ENCODE data around the gene BRPF3. TPM values are rescaled to one million over a fixed set of nuclear protein-coding genes. Genes with fewer than 3 reads are reported as not detected.

The BRPF3 gene
- total RNA-seq, 2 experiments from 2014 or later = 15.3 to 15.9 TPM

DNA sequence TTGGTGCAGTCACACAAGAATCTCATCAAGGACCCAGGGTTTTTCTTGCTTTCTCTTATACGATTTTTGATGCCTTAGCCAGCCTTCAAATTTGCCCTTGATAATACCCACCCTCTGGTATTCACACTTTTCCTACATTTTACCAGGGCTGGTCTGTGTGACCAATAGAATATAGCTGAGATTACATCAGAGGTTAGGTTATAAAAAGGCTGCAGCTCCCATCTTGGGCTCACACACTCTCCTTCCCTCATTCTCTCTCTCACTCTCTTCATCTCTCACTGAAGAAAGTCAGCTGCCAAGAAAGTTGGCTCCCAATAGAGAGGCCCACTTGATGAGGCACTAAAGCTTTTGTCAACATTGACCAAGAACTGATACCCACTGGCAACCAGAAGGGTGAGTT, 69.2 kb downstream of the BRPF3 start:
- H3K27ac Mint-ChIP-seq = no peak overlapping the region
- H3K9me3 Mint-ChIP-seq = no peaks in the 10 kb centered on the region
- H3K36me3 Mint-ChIP-seq (ENCODE audit: low read depth) = no peaks in the 10 kb centered on the region
- no peaks in the 10 kb centered on the region for H3K4me1 Mint-ChIP-seq (ENCODE audit: low read depth)
- intact Hi-C loops (cut with micrococcal nuclease) = no loop called here
- no peak for DNase-seq
- CTCF ChIA-PET = no interaction called here
- H3K4me3 Mint-ChIP-seq = no peak overlapping the region
- no peaks in the 10 kb centered on the region for H3K27me3 Mint-ChIP-seq (ENCODE audit: low read depth)

DNA sequence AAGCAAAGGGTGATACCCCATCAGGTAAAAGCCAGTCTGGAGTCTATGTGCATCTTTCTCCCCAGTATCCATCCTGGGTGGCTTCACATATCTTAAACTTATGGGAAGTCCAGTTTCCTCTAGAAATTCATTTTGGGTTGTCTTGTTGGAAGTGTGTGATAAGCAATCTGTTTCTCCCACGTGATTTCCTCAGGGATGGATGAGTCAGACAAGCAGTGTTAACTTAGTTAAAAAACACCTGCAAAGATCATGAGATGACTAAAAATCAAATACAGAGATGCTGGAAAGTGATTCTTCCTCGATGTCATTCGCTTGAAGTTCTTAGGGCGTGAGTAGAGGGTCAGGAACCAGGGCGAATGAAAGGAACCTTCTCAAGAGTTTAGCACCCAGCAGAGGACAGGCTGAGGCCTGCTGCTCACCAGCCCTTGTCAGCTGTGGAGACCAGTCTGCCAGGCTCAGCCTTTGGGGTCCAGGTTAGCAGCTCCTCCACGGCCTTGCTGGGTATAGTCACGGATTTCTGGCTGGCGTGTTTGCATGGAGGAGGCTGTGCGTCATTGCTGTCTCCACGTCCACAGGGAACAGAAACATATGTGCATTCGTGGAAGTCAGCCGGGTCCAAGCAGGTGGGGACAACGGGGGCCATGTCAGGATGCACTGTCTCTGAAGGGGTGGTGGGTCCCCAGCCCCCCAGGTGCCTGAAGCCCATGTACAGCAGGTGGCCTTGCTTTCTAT, 70.5 kb downstream of the BRPF3 start:
- Mint-ChIP-seq H3K9me3 (no peaks in the 10 kb centered on the region), H3K4me1 (ENCODE audit: low read depth) (no peaks in the 10 kb centered on the region), H3K36me3 (ENCODE audit: low read depth) (no peaks in the 10 kb centered on the region), H3K27me3 (ENCODE audit: low read depth) (peaks cover 2% of the 10 kb centered on the region), H3K27ac (no peak overlapping the region), H3K4me3 (no peak overlapping the region)
- intact Hi-C loops (cut with micrococcal nuclease) = no loop called here
- no peak for DNase-seq
- CTCF ChIA-PET = no interaction called here

DNA sequence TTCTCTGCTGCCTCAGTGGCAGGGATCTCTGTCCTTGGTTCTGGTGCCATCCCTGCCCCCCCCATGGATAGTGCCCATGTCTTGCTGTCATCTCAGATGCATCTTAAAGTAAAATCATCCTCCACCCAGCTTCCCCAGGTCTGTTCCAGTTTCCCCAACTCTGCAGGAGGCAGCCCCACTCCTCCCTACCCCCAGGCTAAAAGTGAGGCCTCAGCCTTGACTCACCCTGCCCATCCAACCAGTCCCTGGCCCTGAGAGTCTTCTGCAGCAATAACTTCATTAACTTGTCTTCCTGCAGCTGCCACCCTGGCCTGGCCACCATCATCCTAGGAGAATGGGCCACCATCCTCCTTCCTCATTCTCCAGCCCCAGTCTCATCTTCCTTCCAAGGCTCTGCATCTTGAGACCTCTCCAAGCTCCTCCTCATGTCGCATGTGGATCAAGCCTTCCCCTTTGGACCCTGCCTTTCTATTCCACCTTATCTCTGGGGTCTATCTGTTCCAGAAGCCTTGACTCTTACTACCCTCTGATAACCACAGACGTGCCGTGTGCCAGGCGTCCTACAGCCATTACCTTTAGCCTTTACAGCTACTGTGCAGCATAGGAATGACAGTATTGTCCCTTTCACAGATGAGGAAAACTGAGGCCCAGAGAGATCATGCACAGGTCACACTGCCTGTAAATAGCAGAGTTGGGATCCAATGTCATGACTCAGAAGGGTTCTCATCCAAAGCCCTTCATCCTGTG, 71.4 kb downstream of the BRPF3 start:
- Mint-ChIP-seq H3K4me3 (no peak overlapping the region), H3K27ac (no peak overlapping the region), H3K4me1 (ENCODE audit: low read depth) (no peaks in the 10 kb centered on the region), H3K27me3 (ENCODE audit: low read depth) (peaks cover 2% of the 10 kb centered on the region), H3K36me3 (ENCODE audit: low read depth) (no peaks in the 10 kb centered on the region), H3K9me3 (no peaks in the 10 kb centered on the region)
- no peak for DNase-seq
- intact Hi-C loops (cut with micrococcal nuclease) = no loop called here
- CTCF ChIA-PET = no interaction called here

DNA sequence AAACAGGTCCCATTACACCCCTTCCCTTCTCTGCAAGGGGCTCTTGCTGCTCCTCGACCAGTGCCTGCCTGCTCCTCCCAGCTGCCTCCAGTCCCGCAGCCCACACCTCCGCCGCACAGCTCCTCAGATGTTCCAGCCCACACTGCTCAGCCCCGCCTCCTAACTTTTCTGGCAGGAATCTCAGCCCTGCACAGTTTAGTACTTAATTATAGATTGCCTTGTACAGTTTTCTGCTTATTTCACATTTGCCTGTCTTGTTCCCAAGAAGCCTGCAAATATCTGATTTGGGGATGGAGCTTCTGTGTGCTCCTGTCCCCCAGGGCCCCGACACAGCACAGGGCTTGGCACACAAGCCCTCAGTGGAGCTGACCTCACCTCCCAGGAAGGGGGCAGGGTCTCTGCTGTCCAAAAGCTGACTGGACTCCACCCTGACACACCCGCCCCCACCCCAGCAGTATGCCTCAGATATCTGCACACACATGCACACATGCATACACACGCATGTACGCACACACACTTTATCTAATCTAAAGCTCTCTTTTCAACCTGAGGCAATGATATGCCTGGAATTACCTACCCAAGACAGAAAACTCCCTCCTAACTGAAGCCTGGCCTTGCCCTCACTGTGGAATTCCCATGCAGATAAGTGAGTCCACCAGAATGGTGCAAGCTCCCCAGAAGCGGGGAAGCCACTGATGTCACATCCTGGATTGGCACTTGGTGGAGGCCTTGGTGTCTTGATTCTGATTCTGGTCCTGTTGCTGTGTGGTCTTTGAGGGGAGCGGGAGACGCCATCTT, 72.1 kb downstream of the BRPF3 start:
- no peak overlapping the region for H3K27ac Mint-ChIP-seq

DNA sequence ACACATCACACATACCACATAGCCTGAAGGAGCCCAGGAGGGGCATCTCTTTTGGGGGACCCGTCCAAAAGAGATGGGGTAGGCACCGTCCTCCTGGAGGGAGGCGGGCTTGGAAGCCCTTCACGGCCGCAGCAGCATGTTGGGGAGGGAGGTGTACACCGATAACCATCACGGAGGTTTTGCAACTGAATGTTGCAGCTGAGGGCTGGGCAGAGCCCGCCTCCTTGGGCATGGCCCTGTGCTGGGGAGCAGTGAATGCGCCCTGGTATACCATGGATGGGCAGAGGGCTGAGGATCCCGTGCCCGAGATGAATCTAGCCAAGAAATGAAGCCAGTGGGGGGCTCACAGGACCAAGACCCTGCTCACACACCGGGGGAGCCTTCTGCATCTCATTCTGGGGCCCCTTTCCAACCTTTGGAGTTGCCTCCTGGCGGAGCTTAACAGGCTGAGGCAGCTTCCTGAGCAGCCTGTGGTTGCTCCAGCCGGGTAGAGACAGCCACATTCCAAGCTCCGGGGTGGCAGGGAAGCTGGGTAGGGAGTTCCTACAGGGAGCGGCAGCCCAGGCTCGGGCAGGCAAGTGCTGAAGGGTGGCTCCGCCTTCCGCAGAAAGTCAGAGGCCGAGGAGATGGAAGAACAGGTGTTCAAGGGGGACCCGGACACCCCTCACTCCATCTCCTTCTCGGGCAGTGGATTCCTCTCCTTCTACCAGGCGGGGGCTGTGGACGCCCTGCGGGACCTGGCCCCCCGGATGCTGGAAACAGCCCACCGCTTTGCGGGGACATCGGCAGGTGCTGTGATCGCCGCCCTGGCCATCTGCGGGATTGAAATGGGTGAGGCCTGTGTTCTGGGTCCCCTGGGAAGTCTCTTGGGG, 73.5 kb downstream of the BRPF3 start, which contains the start of gene PNPLA1:
Gene PNPLA1 (plus strand): TSS at position 227 of the 872 bp plus-strand sequence. CDS start 400 bp downstream, at position 627.
- no peaks in the 10 kb centered on the region for H3K4me1 Mint-ChIP-seq (ENCODE audit: low read depth)
- no peak within 1 kb of the TSS for H3K27ac Mint-ChIP-seq
- H3K9me3 Mint-ChIP-seq = no peaks in the 10 kb centered on the region
- intact Hi-C loops (cut with micrococcal nuclease) = no loop called here
- DNase-seq = no peak
- no peaks in the 10 kb centered on the region for H3K36me3 Mint-ChIP-seq (ENCODE audit: low read depth)
- H3K4me3 Mint-ChIP-seq = no peak within 1 kb of the TSS
- H3K27me3 Mint-ChIP-seq (ENCODE audit: low read depth) = peaks cover 2% of the 10 kb centered on the region
- CTCF ChIA-PET = no interaction called here

More for the DNA sequence above, 72.1 kb downstream of the BRPF3 start:
- DNase-seq = no peak
- H3K36me3 Mint-ChIP-seq (ENCODE audit: low read depth) = no peaks in the 10 kb centered on the region
- intact Hi-C loops (cut with micrococcal nuclease) = no loop called here
- no peak overlapping the region for H3K4me3 Mint-ChIP-seq
- H3K4me1 Mint-ChIP-seq (ENCODE audit: low read depth) = no peaks in the 10 kb centered on the region
- no peaks in the 10 kb centered on the region for H3K9me3 Mint-ChIP-seq
- CTCF ChIA-PET = no interaction called here
- H3K27me3 Mint-ChIP-seq (ENCODE audit: low read depth) = peaks cover 2% of the 10 kb centered on the region

DNA sequence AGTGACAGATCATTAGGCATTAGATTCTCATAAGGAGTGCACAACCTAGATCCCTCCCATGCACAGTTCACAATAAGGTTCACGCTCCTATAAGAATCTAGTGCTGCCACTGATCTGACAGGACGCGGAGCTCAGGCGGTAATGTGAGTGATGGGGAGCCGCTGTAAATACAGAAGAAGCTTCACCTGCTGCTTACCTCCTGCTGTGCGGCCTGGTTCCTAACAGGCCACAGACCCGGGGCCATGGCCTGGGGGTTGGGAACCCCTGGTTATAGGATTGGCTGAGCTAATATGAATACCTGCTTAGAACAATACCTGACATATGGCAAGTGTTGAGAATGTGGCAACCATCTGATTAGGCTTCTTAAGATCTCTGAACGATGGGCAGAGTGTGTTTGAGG, 75.7 kb downstream of the BRPF3 start:
- CTCF ChIA-PET = interaction anchor here (1.3 to 1.6 kb wide), 2 partner anchors 30 to 69 kb away, joined by 3 to 4 read pairs; no protein-coding TSS in a partner anchor

DNA sequence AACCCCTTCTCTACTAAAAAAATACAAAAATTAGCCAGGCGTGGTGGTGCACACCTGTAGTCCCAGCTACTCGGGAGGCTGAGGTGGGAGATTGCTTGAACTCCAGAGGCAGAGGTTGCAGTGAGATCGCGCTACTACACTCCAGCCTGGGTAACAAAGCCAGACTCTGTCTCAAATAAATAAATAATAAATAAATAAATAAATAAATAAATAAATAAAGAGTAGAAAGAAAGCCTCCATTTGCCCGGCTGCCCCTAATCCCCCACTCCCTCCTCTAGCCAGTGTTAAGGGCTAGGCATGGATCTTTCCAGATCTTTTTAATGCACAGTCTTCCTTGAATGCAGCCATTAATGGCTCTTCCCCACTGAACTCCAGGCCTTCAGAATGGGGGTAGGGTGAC, 76.5 kb downstream of the BRPF3 start:
- Mint-ChIP-seq H3K9me3 (no peaks in the 10 kb centered on the region), H3K4me1 (ENCODE audit: low read depth) (no peaks in the 10 kb centered on the region), H3K27me3 (ENCODE audit: low read depth) (peaks cover 2% of the 10 kb centered on the region), H3K27ac (no peak overlapping the region), H3K36me3 (ENCODE audit: low read depth) (no peaks in the 10 kb centered on the region), H3K4me3 (no peak overlapping the region)
- no peak for DNase-seq
- CTCF ChIA-PET = no interaction called here
- intact Hi-C loops (cut with micrococcal nuclease) = no loop called here

More for the DNA sequence above, 75.7 kb downstream of the BRPF3 start:
- intact Hi-C loops (cut with micrococcal nuclease) = no loop called here
- Mint-ChIP-seq H3K27ac (no peak overlapping the region), H3K4me3 (no peak overlapping the region), H3K4me1 (ENCODE audit: low read depth) (no peaks in the 10 kb centered on the region), H3K9me3 (no peaks in the 10 kb centered on the region), H3K36me3 (ENCODE audit: low read depth) (no peaks in the 10 kb centered on the region), H3K27me3 (ENCODE audit: low read depth) (peaks cover 2% of the 10 kb centered on the region)
- no peak for DNase-seq

DNA sequence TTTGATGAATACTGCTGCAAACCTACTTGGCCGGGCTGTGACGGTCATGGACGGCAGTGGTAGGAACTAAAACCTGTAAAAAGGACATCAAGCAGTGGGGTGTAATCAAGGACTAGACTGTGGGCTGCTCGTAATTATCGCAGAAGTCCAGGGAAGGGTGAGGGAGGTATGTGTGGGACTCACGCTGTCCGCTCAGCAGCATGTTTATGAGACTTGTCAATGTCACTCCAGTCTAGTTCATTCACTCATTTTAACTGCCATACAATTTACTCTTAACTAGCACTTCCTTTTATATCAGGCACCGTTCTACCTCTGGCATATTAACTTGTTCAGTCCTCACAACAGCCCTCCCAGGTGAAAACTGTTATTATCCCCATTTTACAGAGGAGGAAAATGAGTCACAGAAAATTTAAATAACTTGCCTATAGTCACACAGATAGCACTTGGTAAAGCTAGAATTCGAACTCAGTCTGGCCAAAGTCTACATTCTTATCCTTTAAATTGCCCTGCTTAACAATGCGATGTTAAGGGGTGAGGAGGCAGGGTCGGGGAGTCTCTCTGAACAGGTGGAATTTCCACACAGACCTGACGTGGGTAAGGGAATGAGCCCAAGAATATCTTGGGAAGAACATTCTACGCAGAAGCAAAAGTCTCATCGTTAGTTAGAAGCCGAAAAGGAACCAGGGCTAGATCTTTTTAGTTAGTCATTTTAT, 77.4 kb downstream of the BRPF3 start:
- Mint-ChIP-seq H3K9me3 (no peaks in the 10 kb centered on the region), H3K36me3 (ENCODE audit: low read depth) (no peaks in the 10 kb centered on the region), H3K27me3 (ENCODE audit: low read depth) (peaks cover 2% of the 10 kb centered on the region), H3K4me3 (no peak overlapping the region), H3K27ac (no peak overlapping the region), H3K4me1 (ENCODE audit: low read depth) (no peaks in the 10 kb centered on the region)
- intact Hi-C loops (cut with micrococcal nuclease) = no loop called here
- DNase-seq = no peak
- CTCF ChIA-PET = no interaction called here

DNA sequence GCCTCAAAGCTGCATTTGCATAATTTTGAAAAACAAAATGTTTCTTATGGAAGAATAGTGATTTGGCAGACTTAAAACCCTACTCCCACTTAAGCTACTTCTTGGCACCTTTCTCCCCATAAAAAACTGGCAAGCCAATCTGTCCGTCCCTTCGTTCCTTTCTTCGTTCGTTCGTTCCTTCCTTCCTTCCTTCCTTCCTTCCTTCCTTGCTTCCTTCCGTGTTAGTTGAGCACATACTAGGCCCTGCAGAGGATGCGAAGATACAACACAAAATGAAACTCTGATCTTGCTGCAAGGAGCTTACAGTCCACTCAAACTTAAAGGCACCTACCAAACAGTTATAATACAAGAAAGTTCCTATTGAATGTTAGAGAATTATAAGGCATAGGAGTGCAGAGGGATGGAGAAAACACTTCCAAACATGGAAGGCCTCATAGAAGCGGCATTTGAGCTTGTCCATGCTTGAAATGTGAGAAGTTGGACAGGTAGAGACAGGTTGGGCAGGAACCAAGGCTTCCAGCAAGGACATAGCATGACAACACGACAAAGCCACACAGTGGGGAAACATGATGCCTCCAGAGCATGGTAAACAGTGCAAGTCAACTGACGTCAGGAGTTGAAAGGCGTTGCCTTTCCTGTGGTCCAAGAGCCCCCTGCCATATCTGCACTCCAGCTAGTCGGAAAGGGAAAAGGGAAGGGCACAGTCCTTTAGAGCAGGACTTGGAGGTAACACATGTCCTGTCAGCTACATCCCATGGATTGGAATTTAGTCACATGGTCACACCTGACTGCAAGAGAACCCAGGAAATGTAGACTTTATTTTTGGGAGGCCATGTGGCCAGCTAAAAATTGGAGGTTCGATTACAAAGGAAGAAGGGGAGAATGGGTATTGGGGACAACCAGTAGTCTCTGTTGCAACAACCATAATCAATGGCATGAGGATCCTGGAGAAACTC, 80.3 kb downstream of the BRPF3 start:
- intact Hi-C loops (cut with micrococcal nuclease) = no loop called here
- H3K4me3 Mint-ChIP-seq = no peak overlapping the region
- CTCF ChIA-PET = no interaction called here
- peaks cover 7% of the 10 kb centered on the region for H3K27me3 Mint-ChIP-seq (ENCODE audit: low read depth)
- H3K9me3 Mint-ChIP-seq = no peaks in the 10 kb centered on the region
- no peaks in the 10 kb centered on the region for H3K4me1 Mint-ChIP-seq (ENCODE audit: low read depth)
- H3K36me3 Mint-ChIP-seq (ENCODE audit: low read depth) = no peaks in the 10 kb centered on the region
- H3K27ac Mint-ChIP-seq = no peak overlapping the region
- no peak for DNase-seq

DNA sequence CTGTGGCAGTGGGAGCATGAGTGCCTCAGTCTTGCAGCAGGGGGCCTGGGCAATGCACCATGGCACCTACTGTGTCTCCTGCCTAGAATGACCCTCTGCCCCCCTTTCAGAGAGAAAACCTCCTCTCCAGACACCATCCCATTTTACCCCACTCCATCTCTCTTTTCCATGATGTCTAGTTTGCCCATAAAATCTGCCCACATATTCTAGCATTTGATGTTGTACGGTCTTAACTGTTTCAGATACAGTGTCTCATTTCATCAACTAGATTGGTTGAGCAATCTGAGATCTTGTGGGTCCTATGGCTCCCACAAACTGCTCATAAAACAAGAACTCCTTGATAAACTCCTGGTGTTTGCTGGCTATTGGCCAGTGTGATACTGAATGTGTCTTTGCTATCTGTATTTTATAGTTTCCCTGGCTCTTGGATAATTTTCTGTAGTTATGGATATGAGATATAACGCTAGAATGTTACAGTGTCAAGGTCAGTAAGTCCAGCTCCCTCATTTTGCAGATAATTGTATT, 81.5 kb downstream of the BRPF3 start:
- no peak for DNase-seq
- H3K27ac Mint-ChIP-seq = no peak overlapping the region
- no peaks in the 10 kb centered on the region for H3K36me3 Mint-ChIP-seq (ENCODE audit: low read depth)
- CTCF ChIA-PET = no interaction called here
- no peaks in the 10 kb centered on the region for H3K9me3 Mint-ChIP-seq
- H3K27me3 Mint-ChIP-seq (ENCODE audit: low read depth) = peaks cover 8% of the 10 kb centered on the region
- H3K4me3 Mint-ChIP-seq = no peak overlapping the region
- H3K4me1 Mint-ChIP-seq (ENCODE audit: low read depth) = no peaks in the 10 kb centered on the region
- intact Hi-C loops (cut with micrococcal nuclease) = no loop called here
